NOMO-1 (cell line): Measurements from ENCODE around the gene P4HA3.

Experiments used
- DNase-seq, 2 experiments: peaks; one replicate each; lab custom pipeline; 2025; ENCODE audit not compliant: unreplicated experiment in 2 of 2; lab: John Stamatoyannopoulos, UW

Gene P4HA3

GRCh38 chr11:74318241-74318932 is 6.9 kb upstream of the P4HA3 start:
- DNase-seq: no peak

GRCh38 chr11:74316772-74317505 is 5.5 kb upstream of the P4HA3 start:
- DNase-seq: no peak

- DNase-seq: no peak
Observed at GRCh38 chr11:74312326-74312725, 886 bp upstream of the P4HA3 start.

GRCh38 chr11:74310857-74311256 is 583 bp downstream of the P4HA3 start:
- DNase-seq: no peak

- no peak for DNase-seq
Observed at GRCh38 chr11:74307434-74307833, 4.0 kb downstream of the P4HA3 start.

- peak; percentile 4 to 76 for DNase-seq
Observed at GRCh38 chr11:74306435-74307175, 4.8 kb downstream of the P4HA3 start.

GRCh38 chr11:74299015-74299414 is 12.4 kb downstream of the P4HA3 start:
- DNase-seq: no peak

- no peak for DNase-seq
Observed at GRCh38 chr11:74297484-74297883, 14.0 kb downstream of the P4HA3 start.

- no peak for DNase-seq
Observed at GRCh38 chr11:74288911-74289310, 22.5 kb downstream of the P4HA3 start.

GRCh38 chr11:74288161-74288560 is 23.3 kb downstream of the P4HA3 start:
- no peak for DNase-seq

- no peak for DNase-seq
Observed at GRCh38 chr11:74284466-74284865, 27.0 kb downstream of the P4HA3 start.

- DNase-seq: no peak
Observed at GRCh38 chr11:74283580-74284180, 27.8 kb downstream of the P4HA3 start.

- no peak for DNase-seq
Observed at GRCh38 chr11:74282914-74283371, 28.5 kb downstream of the P4HA3 start.

GRCh38 chr11:74282421-74282820 is 29.0 kb downstream of the P4HA3 start:
- no peak for DNase-seq

GRCh38 chr11:74280494-74280893 is 30.9 kb downstream of the P4HA3 start:
- DNase-seq: no peak

GRCh38 chr11:74279256-74279655 is 32.2 kb downstream of the P4HA3 start:
- no peak for DNase-seq

GRCh38 chr11:74278721-74279161 is 32.7 kb downstream of the P4HA3 start:
- DNase-seq: no peak

GRCh38 chr11:74278103-74278502 is 33.3 kb downstream of the P4HA3 start:
- DNase-seq: no peak

- DNase-seq: no peak
Observed at GRCh38 chr11:74276581-74276980, 34.9 kb downstream of the P4HA3 start.

GRCh38 chr11:74272276-74272675 is 39.2 kb downstream of the P4HA3 start:
- no peak for DNase-seq

- DNase-seq: no peak
Observed at GRCh38 chr11:74269161-74269811, 42.2 kb downstream of the P4HA3 start.
